HG02759 (cell line): ENCODE results near the gene RPL32.
"Not testable (repeated sequence)": the region's sequence is repeated elsewhere in the genome, so short reads cannot be mapped to it uniquely, and the experiment has no call there.

Source experiments
- ATAC-seq: cut with Tn5 transposase; IDR thresholded peaks from one replicate; pipeline ENCODE4 v1.9.1; 2021; ENCODE audit warnings: mild to moderate bottlenecking, moderate library complexity; ENCODE audit not compliant: unreplicated experiment

RPL32 gene

DNA sequence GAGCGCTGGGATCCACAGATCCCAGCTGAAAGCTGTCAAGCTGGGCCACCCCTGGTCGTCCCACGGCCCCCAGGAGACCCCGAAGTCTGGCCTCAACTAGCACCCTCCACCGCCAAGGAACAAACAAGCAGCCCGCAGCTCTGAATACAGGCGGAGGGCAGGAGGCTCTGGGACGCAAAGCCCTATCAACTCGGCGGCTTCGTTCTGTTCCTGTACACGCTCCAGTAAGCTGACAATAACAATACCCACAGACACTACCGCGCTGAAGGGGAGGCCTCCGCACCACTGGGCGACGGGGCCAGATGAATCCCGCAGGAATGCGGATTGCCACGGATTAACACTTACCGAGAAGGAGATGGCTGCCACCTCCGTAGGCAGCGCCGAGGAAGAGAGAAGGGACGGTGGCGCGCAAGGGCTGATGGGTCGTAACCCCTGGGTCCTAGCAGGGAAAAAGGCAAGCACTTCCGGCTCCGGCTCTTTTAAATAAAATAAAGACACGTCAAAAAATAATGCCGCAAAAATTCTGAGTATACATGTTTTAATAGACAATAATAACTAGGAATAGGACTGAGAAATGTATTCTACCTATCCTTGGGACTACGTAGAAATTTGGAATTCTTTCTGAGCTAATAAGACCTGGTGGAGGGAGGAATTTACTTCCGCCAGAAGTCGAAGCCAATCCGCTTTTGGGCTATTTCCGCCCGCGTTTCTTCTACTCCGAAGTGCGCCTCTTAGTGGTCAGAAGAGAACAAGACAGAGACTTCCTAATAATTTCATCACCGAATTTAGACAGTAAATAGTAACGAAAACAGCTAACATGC, at the start of gene RPL32:
Gene RPL32, minus strand, starts transcription at position 417 of the 821 bp plus-strand sequence. CDS start 1,328 bp downstream, outside the sequence.
- peak; percentile 90 for ATAC-seq

DNA sequence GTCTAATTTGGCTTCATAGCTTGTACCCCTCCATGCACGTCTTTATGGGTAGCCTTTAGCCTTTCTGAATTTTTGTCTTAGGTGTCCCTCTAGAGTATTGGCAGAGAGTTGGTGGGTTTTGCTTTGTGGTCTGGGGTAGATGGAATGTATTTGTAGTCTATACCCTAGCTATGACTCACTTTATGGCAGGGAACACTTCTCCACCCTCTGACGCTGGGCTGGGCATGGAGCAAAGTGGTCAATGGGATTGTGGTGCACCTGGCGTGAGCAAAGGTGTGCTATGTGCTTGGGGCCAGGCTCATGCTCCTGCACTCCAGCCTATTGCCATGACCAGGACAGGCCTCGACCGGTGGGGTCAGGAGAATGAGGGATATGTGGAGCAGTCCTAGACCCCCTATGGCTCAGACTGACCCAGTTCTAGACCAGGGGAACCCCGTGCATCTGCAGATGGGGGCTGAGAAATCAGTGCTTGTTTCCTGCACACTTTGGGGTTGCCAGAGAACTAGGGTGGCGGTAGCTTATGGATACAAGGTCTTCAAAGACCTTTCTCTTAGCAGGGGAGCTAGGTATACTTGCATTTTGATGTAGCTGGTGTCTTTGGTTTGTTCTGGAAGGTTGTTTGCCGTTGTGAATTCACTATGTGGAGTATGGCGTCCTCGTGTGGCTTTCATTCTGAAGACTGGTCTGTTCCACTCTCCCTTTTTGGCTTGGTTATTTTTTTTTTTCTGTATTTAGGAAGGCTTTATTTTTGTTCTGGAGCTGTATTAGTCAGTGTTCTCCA, 49.4 kb upstream of the RPL32 start:
- no peak for ATAC-seq

DNA sequence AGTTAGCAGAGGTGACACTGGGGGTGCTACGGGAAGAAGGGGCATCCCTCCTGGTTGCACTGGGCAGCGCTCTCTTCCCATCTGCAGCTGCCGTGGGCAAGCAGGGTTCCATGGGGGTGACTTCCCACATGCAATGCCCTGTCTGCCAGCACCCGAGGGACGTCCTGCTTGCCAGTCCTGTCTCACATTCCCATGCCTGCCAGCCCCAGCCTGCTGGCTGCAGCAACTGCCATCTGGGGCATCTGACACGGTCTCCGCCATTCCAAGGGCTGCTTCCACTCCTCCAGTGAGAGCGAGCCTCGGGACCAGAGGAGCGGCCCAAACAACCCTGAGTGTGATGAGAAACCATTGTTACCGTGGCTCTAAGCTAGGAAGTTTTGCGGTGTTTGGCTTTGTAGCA, 45.4 kb upstream of the RPL32 start:
- ATAC-seq, result no peak

- peak; percentile 41 for ATAC-seq
Observed at GRCh38 chr3:12886106-12886679, 44.8 kb upstream of the RPL32 start.

DNA sequence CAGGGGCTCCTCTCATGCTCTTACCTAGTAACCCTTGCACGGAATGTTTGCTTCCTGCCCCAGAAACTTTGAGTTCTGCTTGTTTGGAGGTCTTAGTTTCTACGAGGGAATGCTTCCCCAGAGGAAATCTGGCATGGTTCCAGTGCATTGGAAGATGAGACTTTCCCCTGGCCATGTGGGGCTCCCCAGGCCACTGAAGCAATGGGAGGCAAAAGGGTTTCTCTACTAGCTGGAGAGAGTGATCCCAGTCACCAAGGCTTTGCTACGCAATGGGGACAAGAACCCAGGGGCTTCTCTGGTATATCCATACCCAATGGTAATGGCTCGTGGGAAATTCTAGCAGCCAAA, 44.2 kb upstream of the RPL32 start:
- ATAC-seq, result no peak

GRCh38 chr3:12884790-12885582, 43.6 kb upstream of the RPL32 start:
- no peak for ATAC-seq

DNA sequence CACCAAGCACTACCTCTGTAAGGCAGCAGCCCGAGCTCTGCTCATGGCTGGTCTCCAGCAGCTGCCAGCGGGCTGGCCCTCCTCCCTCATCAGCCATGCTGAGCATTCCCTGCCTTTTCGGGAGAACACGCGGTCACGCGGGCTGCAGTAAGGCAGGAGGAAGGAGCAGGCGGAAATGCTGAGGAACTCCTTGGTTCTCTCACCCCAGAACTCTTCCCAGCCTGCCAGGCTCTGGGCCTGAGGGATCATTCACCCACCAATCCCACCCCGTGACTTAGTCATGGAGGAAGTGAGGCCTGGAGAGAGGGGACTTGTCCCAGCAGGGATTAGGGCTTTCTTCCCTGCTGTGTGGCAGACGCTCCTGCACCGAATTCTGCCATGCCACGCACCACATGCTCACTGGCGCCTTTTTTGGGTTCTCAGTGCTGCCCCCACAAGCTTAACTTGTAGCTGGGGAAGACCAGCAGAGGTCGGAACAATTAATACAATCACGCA, 42.9 kb upstream of the RPL32 start:
- no peak for ATAC-seq

DNA sequence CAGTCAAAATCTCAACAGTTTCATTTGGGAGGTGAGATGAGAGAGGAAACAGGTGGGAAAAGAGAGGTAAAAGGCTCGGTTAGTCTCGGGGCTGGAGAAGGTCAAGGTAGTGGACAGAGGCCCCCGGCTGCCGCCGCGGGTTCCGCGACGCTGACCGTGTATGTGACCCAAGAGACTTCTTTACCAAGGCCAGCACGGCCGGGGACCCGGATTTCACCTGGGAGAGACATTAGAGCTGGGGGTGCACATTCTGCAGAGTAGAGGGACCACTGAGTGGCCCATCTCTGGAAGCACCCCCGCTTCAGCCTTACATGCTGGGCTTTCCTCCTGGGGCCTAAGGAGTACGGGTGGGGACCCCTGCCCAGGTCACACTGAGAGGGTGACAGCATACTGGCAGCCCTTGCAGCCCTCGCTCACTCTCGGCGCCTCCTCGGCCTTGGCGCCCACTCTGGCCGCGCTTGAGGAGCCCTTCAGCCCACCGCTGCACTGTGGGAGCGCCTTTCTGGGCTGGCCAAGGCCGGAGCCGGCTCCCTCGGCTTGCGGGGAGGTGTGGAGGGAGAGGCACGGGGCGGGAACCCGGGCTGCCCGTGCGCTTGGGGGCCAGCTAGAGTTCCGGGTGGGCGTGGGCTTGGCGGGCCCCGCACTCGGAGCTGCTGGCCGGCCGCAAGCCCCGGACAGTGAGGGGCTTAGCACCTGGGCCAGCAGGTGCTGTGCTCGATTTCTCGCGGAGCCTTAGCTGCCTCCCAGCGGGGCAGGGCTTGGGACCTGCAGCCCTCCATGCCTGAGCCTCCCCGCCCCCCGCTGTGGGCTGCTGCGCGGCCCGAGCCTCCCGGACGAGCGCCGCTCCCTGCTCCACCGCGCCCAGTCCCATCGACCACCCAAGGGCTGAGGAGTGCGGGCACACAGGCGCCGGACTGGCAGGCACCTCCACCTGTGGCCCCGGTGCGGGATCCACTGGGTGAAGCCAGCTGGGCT, 41.3 kb upstream of the RPL32 start:
- ATAC-seq, result no peak

DNA sequence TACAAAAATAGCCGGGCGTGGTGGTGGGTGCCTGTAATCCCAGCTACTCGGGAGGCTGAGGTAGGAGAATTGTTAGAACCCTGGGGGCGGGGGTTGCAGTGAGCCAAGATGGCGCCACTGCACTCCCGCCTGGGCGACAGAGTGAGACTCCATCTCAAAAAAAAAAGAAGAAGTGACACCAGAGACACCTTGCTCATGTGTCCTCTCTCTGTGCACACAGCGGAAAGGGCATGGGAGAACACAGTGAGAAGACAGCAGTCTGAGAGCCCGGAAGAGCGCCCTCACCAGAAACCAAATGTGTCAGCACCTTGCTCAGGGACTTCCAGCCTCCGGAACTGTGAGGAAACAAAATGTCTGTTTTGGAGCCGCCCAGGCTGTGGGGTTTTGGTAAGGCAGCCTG, 40.5 kb upstream of the RPL32 start:
- peak; percentile 65 for ATAC-seq

GRCh38 chr3:12879191-12879815, 37.9 kb upstream of the RPL32 start:
- ATAC-seq, result no peak

DNA sequence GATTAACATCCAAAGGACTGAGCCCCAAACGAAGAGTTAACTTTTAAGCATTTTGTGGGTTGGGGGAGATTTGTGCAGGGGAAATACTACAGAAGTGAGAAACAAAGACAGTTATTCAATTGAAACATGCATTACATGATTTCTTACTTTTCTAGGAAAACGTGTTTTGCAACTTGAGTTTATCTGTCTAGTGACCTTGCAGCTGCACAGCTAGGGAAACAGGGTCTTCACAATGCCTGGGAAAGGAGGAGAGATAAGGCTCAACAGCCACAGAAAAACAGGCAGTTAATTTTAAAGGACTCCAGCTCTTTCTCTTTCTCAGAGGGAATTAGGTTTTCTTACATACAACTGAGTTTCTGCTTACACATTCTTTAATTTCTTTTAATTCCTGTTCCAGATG, 37.4 kb upstream of the RPL32 start:
- ATAC-seq, result not testable (repeated sequence)

GRCh38 chr3:12878141-12878574, 36.8 kb upstream of the RPL32 start:
- no peak for ATAC-seq

- ATAC-seq, result no peak
Observed at GRCh38 chr3:12877040-12877439, 35.7 kb upstream of the RPL32 start.

DNA sequence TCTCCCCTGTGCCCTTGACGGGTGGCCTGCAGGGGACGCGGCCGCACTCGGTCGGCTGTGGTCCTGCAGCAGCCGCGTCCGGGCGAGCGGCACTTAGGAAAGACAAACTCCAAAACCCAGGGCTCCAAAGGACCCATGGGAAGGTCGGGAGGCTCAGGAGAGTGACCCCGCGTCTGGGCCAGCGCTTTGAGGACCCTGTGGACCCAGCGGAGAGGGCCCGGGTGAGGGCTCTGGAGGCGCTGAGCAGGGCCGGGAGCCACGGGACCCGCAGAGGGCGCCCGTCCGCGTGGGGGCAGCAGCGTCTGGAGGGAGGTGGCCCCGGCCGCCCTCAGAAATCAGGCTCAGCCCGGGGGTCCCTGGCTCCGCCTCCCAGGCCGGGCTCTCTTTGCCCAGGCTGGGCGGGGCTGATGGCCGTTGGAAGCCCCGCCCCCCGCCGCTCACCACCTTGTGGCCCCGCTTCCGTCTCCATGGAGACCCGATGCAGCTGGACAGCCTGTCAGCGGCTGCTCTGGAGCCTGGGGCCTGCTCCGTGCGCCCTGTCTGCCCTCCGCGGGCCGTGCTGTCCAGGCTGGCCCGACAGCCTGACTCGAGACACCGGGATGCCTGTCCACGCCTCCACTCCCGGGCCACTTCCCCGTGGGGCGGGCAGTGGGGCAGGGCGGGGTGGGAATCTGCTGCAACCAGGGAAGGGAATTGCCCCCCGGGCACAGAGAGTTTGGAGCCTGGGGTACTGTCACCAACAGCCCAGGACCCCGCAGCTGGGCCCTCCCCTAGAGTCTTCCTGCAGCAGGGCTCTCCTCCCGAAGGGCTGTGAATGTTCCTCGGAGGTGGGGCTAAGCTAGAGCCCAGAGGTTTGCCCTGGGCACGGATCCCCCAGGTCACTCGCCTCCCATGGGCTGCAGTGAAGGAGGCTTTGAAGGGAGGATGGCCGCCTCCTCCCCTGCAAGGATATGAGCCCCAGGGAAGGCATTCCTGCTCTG, 34.8 kb upstream of the RPL32 start:
- ATAC-seq, result peak; percentile 66

DNA sequence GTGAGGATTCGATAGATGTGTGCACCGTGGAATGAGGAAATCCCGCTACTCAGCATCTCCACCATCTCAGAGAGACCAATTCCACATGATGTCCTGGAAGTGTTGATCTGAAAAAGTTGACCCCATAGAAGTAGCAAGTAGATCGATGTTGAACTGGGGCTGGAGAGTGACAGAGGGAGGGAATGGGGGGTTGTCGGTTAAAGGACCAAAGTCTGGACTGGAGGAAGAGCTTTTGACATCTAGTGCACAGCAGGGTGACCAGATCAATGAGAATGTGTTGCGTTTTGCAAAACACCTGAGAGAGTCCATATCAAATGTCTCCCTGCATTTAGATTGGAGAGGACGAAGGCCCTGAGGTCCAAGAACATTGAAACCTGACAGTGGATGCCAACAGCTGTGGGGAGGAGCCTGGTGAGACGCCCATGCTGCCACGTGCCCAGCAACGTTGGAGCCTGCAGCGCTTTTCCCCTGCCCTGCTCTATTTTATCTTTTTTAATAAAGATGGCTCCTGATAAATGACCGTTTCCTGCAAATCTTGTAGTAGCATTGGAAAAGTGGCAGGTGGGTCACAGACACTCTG, 30.1 kb upstream of the RPL32 start:
- ATAC-seq, result no peak

DNA sequence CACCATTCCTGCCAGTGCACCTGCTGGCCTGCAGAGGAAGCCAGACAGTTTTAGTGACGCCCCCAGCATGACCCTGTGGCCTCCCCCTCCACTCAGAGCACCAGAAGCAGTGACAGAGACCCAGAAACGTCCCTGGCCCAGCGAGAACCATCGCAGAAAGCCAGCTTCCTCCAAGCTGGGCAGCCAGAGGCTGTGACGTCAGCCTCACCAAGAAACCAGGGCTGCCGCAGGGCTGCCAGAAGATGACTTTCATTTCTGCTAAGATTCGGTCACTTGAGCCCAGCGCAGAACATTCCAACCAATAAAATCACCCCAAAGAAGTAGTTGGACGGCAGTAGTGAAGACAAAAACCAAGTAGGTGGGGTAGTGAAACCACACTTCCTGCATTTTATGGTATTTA, 29.6 kb upstream of the RPL32 start:
- no peak for ATAC-seq

- peak; percentile 68 for ATAC-seq
Observed at GRCh38 chr3:12869035-12869621, 27.8 kb upstream of the RPL32 start.
